ENCODE data around the gene TCF20. TPM values are rescaled to one million over a fixed set of nuclear protein-coding genes. Genes with fewer than 3 reads are reported as not detected.

The TCF20 gene
- total RNA-seq, 2 experiments from 2014 or later: 59.2 to 60.0 TPM

DNA sequence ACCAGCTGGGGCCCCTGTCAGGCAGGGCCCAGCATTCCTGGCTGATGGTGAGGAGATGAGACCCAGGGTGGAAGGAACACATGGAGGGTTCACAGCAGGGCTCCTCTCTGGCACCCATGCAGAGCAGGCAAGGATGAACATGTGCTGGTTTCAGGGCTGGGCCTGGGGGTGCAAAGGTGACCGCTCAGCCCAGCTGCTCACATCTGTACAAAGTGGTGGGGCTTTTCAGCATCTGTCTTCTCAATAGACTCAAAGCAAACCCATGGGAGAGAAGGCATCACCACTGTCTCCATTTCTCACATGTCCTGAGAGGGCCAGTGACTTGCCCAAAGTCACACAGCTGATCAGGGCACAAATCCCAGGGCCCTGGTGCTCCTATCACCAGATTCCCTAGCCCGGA lies 27.3 kb upstream of the TCF20 start:
- no peaks in the 10 kb centered on the region for H3K36me3 Mint-ChIP-seq (ENCODE audit: low read depth)
- peaks cover 80% of the 10 kb centered on the region for H3K4me1 Mint-ChIP-seq (ENCODE audit: low read depth)
- H3K4me3 Mint-ChIP-seq: no peak overlapping the region
- no peaks in the 10 kb centered on the region for H3K9me3 Mint-ChIP-seq
- H3K27ac Mint-ChIP-seq: no peak overlapping the region
- no peak for DNase-seq
- CTCF ChIA-PET: interaction anchor here (1.3 kb wide), 1 partner anchor 146 kb away, joined by 7 read pairs; no protein-coding TSS in a partner anchor
- no peaks in the 10 kb centered on the region for H3K27me3 Mint-ChIP-seq (ENCODE audit: low read depth)
- intact Hi-C loops (cut with micrococcal nuclease): no loop called here

- H3K9me3 Mint-ChIP-seq: no peaks in the 10 kb centered on the region
- DNase-seq: no peak
- H3K4me1 Mint-ChIP-seq (ENCODE audit: low read depth): peaks cover 72% of the 10 kb centered on the region
- H3K27me3 Mint-ChIP-seq (ENCODE audit: low read depth): no peaks in the 10 kb centered on the region
- intact Hi-C loops (cut with micrococcal nuclease): no loop called here
- CTCF ChIA-PET: interaction anchor here (0.9 to 1.6 kb wide), 5 partner anchors 17 to 147 kb away, joined by 3 to 7 read pairs (median 3); no protein-coding TSS in a partner anchor
- no peaks in the 10 kb centered on the region for H3K36me3 Mint-ChIP-seq (ENCODE audit: low read depth)
- H3K4me3 Mint-ChIP-seq: no peak overlapping the region
- H3K27ac Mint-ChIP-seq: no peak overlapping the region
Measured at GRCh38 chr22:42296883-42297282, 26.4 kb upstream of the TCF20 start.

- DNase-seq: peak; percentile 22
- CTCF ChIA-PET: interaction anchor here (0.9 to 1.6 kb wide), 5 partner anchors 17 to 147 kb away, joined by 3 to 7 read pairs (median 3); no protein-coding TSS in a partner anchor
- H3K4me1 Mint-ChIP-seq (ENCODE audit: low read depth): peaks cover 70% of the 10 kb centered on the region
- intact Hi-C loops (cut with micrococcal nuclease): no loop called here
- no peaks in the 10 kb centered on the region for H3K27me3 Mint-ChIP-seq (ENCODE audit: low read depth)
- H3K27ac Mint-ChIP-seq: no peak overlapping the region
- no peaks in the 10 kb centered on the region for H3K36me3 Mint-ChIP-seq (ENCODE audit: low read depth)
- H3K9me3 Mint-ChIP-seq: no peaks in the 10 kb centered on the region
- H3K4me3 Mint-ChIP-seq: no peak overlapping the region
Measured at GRCh38 chr22:42296381-42296853, 26.0 kb upstream of the TCF20 start.

DNA sequence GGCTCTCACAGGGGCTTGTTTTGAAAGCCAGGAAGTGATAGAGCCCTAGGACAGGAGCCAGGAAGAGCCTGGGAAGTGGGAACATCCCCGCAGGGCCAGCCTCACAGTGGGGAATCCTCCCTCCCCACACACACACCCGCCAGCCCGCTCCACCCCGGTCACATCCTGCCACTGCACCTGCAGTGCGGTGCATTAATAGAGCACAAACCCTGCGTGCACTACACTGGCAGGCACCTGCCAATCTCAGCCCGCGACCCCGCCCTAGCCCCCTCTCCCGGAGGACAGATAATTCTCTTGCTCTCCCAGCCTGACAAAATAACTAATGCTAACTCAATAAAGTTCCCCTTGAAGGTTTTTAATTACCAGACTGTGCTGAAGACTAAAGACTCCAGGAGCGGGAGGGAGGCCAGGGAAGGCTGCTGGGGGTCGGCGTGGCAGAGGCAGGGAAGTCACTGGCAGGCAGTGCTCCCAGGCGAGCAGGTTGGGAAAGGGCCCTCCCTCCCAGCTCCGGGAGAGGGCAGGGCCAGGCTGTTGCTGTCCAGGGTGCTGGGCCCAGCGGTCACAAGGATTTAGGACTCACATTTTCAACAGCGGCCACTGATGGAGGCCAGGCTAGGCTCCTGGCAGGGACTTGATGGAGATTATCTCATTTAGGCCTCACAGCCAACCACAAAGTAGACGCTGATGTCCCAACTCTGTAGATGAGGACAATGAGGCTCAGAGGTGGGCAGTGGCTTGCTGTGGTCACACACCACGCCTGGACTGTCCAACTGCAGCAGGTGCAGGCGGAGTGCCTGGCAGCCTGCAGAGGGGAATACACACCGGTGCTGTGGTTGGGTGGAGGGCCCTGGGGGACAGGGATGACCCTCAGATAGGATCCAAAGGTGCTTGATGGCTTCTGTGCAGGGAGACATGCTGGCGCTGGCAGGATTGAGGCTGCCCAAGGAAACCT lies 23.9 kb upstream of the TCF20 start:
- peak; percentile 45 for DNase-seq
- no peaks in the 10 kb centered on the region for H3K9me3 Mint-ChIP-seq
- CTCF ChIA-PET: interaction anchor here (1.2 to 1.6 kb wide), 2 partner anchors 151 to 203 kb away, joined by 3 read pairs; no protein-coding TSS in a partner anchor

DNA sequence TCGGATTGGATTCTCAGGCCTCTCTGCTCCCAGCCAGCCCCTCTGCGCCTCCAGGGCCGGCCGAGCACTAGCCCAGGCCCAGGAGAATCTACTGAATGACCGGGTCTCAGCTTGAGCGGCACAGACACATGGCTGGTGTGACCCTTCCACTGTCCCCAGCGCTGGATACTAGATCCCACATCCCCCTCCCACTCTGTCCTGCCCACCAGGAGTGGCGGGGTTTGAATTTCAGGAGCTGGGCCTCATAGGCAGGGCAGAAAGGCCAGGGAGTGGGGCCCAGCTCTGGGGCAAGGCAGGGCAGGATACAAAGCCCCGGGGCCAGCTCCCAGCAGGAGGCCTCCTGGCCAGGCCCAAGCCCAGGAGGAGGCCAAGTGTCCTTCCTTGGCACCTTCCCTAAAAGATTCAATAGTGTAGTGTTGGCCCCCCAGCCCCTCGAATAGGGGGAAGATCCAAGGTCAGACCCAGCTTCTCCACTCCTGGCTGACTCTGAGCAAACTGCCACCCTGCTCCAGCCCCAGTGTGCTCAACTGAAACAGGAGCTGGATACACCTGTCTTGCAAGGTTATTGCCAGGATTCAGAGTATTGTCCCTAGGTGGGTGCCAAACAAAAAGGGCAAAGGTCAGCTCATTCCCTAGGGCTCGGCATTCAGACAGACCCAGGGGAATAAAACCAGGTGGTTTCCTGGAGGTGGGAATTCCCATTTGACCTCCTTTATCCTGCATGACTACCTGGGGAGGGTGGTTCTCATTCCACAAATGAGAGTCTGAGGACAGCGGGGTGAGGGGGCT lies 22.5 kb upstream of the TCF20 start:
- intact Hi-C loops (cut with micrococcal nuclease): no loop called here
- H3K4me1 Mint-ChIP-seq (ENCODE audit: low read depth): peaks cover 37% of the 10 kb centered on the region
- DNase-seq: no peak
- H3K4me3 Mint-ChIP-seq: no peak overlapping the region
- no peaks in the 10 kb centered on the region for H3K36me3 Mint-ChIP-seq (ENCODE audit: low read depth)
- no peaks in the 10 kb centered on the region for H3K27me3 Mint-ChIP-seq (ENCODE audit: low read depth)
- CTCF ChIA-PET: interaction anchor here (1.2 kb wide), 1 partner anchor 202 kb away, joined by 3 read pairs; no protein-coding TSS in a partner anchor
- H3K27ac Mint-ChIP-seq: no peak overlapping the region
- no peaks in the 10 kb centered on the region for H3K9me3 Mint-ChIP-seq

More for the DNA sequence above, 23.9 kb upstream of the TCF20 start:
- Mint-ChIP-seq H3K36me3 (ENCODE audit: low read depth) (no peaks in the 10 kb centered on the region), H3K4me1 (ENCODE audit: low read depth) (peaks cover 48% of the 10 kb centered on the region), H3K27ac (no peak overlapping the region), H3K27me3 (ENCODE audit: low read depth) (no peaks in the 10 kb centered on the region), H3K4me3 (no peak overlapping the region)
- intact Hi-C loops (cut with micrococcal nuclease): no loop called here

DNA sequence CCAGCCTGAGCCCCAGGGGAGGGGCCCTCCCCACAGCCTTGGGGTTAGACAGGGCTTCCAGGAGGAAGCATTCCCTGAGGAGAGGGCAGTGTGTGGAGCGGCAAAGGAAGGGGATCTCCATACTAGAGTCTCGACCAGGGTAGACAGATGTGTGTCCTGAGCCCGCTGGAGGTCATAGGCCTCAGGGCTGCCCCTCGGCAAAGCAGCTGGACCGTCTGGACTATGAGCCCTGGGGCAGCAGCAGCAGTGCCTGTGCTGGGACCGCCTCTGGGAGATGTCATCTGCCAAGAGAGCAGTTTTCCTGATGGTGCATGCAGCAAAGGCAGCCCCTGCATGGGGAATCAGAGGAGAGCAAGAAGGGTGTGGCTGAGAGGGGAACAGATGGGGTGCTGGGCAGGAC lies 20.8 kb upstream of the TCF20 start:
- CTCF ChIA-PET: no interaction called here
- no peak for DNase-seq
- no peak overlapping the region for H3K4me3 Mint-ChIP-seq
- H3K36me3 Mint-ChIP-seq (ENCODE audit: low read depth): no peaks in the 10 kb centered on the region
- no peak overlapping the region for H3K27ac Mint-ChIP-seq
- intact Hi-C loops (cut with micrococcal nuclease): no loop called here
- no peaks in the 10 kb centered on the region for H3K9me3 Mint-ChIP-seq
- peaks cover 30% of the 10 kb centered on the region for H3K4me1 Mint-ChIP-seq (ENCODE audit: low read depth)
- no peaks in the 10 kb centered on the region for H3K27me3 Mint-ChIP-seq (ENCODE audit: low read depth)

- Mint-ChIP-seq H3K27ac (no peak overlapping the region), H3K27me3 (ENCODE audit: low read depth) (no peaks in the 10 kb centered on the region), H3K9me3 (no peaks in the 10 kb centered on the region), H3K36me3 (ENCODE audit: low read depth) (no peaks in the 10 kb centered on the region), H3K4me3 (no peak overlapping the region), H3K4me1 (ENCODE audit: low read depth) (peaks cover 31% of the 10 kb centered on the region)
- CTCF ChIA-PET: interaction anchor here (0.5 kb wide), 1 partner anchor 35 kb away, joined by 3 read pairs; no protein-coding TSS in a partner anchor
- DNase-seq: no peak
- intact Hi-C loops (cut with micrococcal nuclease): no loop called here
Measured at GRCh38 chr22:42289671-42290541, 19.5 kb upstream of the TCF20 start.

GRCh38 chr22:42288791-42289190 lies 18.3 kb upstream of the TCF20 start:
- Mint-ChIP-seq H3K4me3 (no peak overlapping the region), H3K27me3 (ENCODE audit: low read depth) (no peaks in the 10 kb centered on the region), H3K27ac (no peak overlapping the region), H3K9me3 (no peaks in the 10 kb centered on the region), H3K36me3 (ENCODE audit: low read depth) (no peaks in the 10 kb centered on the region), H3K4me1 (ENCODE audit: low read depth) (peaks cover 25% of the 10 kb centered on the region)
- intact Hi-C loops (cut with micrococcal nuclease): no loop called here
- CTCF ChIA-PET: no interaction called here
- no peak for DNase-seq

- Mint-ChIP-seq H3K27ac (no peak overlapping the region), H3K27me3 (ENCODE audit: low read depth) (peaks cover 3% of the 10 kb centered on the region), H3K36me3 (ENCODE audit: low read depth) (no peaks in the 10 kb centered on the region), H3K4me3 (no peak overlapping the region), H3K4me1 (ENCODE audit: low read depth) (peaks cover 27% of the 10 kb centered on the region), H3K9me3 (no peaks in the 10 kb centered on the region)
- intact Hi-C loops (cut with micrococcal nuclease): no loop called here
- CTCF ChIA-PET: interaction anchor here (0.9 kb wide), 1 partner anchor 25 kb away, joined by 3 read pairs; no protein-coding TSS in a partner anchor
- no peak for DNase-seq
Measured at GRCh38 chr22:42287174-42287890, 16.9 kb upstream of the TCF20 start.

DNA sequence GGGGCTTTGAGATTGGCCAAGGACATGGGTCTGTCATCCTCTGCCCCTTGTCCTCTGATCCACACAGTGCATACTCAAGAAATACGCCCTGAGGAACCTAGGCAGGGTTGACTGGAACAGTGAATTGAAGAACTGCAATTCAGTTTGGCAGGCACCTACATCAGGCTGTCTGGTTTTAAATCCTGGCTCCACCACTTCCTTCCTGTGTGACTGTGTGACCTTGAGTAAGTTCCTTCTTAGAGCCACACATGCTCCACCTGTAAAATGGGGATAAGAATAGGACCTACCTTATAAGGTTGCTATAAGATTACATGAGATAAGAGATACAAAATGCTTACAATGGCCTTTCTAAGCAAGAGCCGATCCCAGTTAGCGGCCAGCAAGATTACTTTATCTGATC lies 15.8 kb upstream of the TCF20 start:
- H3K4me3 Mint-ChIP-seq: no peak overlapping the region
- H3K4me1 Mint-ChIP-seq (ENCODE audit: low read depth): peaks cover 27% of the 10 kb centered on the region
- CTCF ChIA-PET: no interaction called here
- H3K36me3 Mint-ChIP-seq (ENCODE audit: low read depth): no peaks in the 10 kb centered on the region
- peak; percentile 41 for DNase-seq
- H3K27ac Mint-ChIP-seq: no peak overlapping the region
- H3K27me3 Mint-ChIP-seq (ENCODE audit: low read depth): peaks cover 3% of the 10 kb centered on the region
- no peaks in the 10 kb centered on the region for H3K9me3 Mint-ChIP-seq
- intact Hi-C loops (cut with micrococcal nuclease): no loop called here

- no peak for DNase-seq
Measured at GRCh38 chr22:42285604-42286003, 15.2 kb upstream of the TCF20 start.

More at GRCh38 chr22:42285604-42286003, 15.2 kb upstream of the TCF20 start:
- CTCF ChIA-PET: no interaction called here
- Mint-ChIP-seq H3K36me3 (ENCODE audit: low read depth) (no peaks in the 10 kb centered on the region), H3K27me3 (ENCODE audit: low read depth) (peaks cover 3% of the 10 kb centered on the region), H3K27ac (no peak overlapping the region), H3K4me1 (ENCODE audit: low read depth) (peaks cover 27% of the 10 kb centered on the region), H3K4me3 (no peak overlapping the region), H3K9me3 (no peaks in the 10 kb centered on the region)
- intact Hi-C loops (cut with micrococcal nuclease): no loop called here

All from activated naive CD4-positive, alpha-beta T cell treated with anti-CD3 and anti-CD28 coated beads for 36 hours (primary cell).